Measurements from ENCODE around the gene ARHGEF35.
"Not testable (repeated sequence)": the region's sequence is repeated elsewhere in the genome, so short reads cannot be mapped to it uniquely, and the experiment has no call there.

- not testable (repeated sequence) for TF ChIP-seq POLR2A (IDR thresholded peaks at IDR 0.05; ENCODE audit: low read length); MAZ (IDR thresholded peaks at IDR 0.05; ENCODE audit: borderline replicate concordance, low read depth, low read length)
- TF ChIP-seq, protein P1, sequence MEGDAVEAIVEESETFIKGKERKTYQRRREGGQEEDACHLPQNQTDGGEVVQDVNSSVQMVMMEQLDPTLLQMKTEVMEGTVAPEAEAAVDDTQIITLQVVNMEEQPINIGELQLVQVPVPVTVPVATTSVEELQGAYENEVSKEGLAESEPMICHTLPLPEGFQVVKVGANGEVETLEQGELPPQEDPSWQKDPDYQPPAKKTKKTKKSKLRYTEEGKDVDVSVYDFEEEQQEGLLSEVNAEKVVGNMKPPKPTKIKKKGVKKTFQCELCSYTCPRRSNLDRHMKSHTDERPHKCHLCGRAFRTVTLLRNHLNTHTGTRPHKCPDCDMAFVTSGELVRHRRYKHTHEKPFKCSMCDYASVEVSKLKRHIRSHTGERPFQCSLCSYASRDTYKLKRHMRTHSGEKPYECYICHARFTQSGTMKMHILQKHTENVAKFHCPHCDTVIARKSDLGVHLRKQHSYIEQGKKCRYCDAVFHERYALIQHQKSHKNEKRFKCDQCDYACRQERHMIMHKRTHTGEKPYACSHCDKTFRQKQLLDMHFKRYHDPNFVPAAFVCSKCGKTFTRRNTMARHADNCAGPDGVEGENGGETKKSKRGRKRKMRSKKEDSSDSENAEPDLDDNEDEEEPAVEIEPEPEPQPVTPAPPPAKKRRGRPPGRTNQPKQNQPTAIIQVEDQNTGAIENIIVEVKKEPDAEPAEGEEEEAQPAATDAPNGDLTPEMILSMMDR (IDR thresholded peaks at IDR 0.05): not testable (repeated sequence)
These were observed 23.9 kb downstream of the ARHGEF35 start for GRCh38 chr7:144171594-144172350.
